Coronary artery (tissue), 2 donors: ENCODE results near the gene C12orf75.

Experiments used
- DNase-seq: peaks from one replicate; pipeline ENCODE4 v3.0.0-alpha.2; 2017; ENCODE audit warnings: low spot score
- H3K27ac ChIP-seq, 2 donors: fragments of 200-600 bp; sonication (generic); one replicate each; pipeline ENCODE4 v1.5.1; 2016 to 2019
- H3K4me3 ChIP-seq: fragments of 200-600 bp; sonication (generic); 2 replicates; pipeline ENCODE4 v1.5.1; 2016; ENCODE audit warnings: mild to moderate bottlenecking, moderate library complexity
- CTCF ChIP-seq: fragments of 200-600 bp; sonication (generic); IDR thresholded peaks from one replicate; pipeline ENCODE4 v1.5.1; 2019; ENCODE audit warnings: antibody characterized with exemption

The C12orf75 gene

GRCh38 chr12:105419606-105420005, 89.1 kb downstream of the C12orf75 start:
- H3K4me3 ChIP-seq, result no peak overlapping the region
- peak overlapping the region in 1 of 2 donors; percentile 41 for H3K27ac ChIP-seq
- no peak for DNase-seq
- TF ChIP-seq CTCF, result no peak

- no peak for DNase-seq
- no peak for TF ChIP-seq CTCF
- Histone ChIP-seq H3K27ac (no peak overlapping the region), H3K4me3 (no peak overlapping the region)
Observed at GRCh38 chr12:105420046-105420445, 89.6 kb downstream of the C12orf75 start.

GRCh38 chr12:105420659-105421240, 90.3 kb downstream of the C12orf75 start:
- Histone ChIP-seq H3K4me3 (no peak overlapping the region), H3K27ac (no peak overlapping the region)
- TF ChIP-seq CTCF, result peak; percentile 60
- no peak for DNase-seq
